ENCODE results near the gene REPIN1. TPM values are rescaled to one million over a fixed set of nuclear protein-coding genes. Genes with fewer than 3 reads are reported as not detected.

REPIN1 gene
- total RNA-seq, 1 experiment from 2014 or later = 124 TPM

DNA sequence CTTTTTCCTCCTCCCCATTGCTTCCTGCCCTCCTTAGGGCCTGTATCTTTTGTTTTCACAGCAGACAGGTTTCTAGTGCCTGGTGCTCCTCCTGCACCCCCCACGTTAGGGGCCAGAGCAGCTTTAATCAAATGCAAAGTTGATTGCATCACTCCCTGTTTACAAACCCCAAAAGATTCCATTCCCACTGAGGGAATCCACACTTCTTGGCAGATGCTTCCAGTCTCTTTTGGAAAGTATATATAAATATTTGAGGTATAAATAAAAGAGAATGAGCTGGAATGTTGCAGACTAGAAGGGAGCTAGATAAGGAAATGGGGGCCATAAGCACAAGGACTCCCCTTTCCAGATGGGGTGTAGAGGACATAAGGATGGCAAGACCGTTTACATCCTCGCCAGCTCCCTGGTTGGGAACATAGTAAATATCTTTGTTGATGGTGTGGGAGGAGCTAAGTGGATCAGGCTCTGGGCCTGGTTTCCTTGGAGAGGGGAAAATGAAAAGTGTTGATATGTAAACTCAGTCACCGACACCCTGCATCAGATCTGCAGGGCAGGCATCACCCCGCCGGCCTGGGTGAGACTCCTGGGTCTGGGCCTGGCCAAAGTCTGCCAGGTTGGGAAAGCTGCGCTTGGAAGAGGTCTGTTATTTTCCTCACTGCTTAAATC lies 33.4 kb upstream of the REPIN1 start:
- no peak overlapping the region for H3K27ac ChIP-seq (ENCODE audit: low read length)
- DNase-seq (no peak), ATAC-seq (no peak)
- H3K4me3 ChIP-seq (ENCODE audit: low read length) = no peak overlapping the region
- CTCF ChIA-PET = no interaction called here
- H3K4me1 ChIP-seq (ENCODE audit: insufficient read depth, low read length) = no peaks in the 10 kb centered on the region
- no peaks in the 10 kb centered on the region for H3K27me3 ChIP-seq (ENCODE audit: low read length)
- H3F3A ChIP-seq (ENCODE audit: low read length, unreplicated experiment) = no peaks in the 10 kb centered on the region
- no peaks in the 10 kb centered on the region for H4K20me1 ChIP-seq (ENCODE audit: low read length)
- no peaks in the 10 kb centered on the region for H3K36me3 ChIP-seq (ENCODE audit: low read depth, low read length)
- H3K9ac ChIP-seq (ENCODE audit: low read length) = no peak overlapping the region
- H3K79me2 ChIP-seq (ENCODE audit: low read length) = no peaks in the 10 kb centered on the region
- intact Hi-C loops (cut with micrococcal nuclease) = no loop called here
- H3K9me3 ChIP-seq (ENCODE audit: low read length) = no peaks in the 10 kb centered on the region
- TF ChIP-seq, protein P1, sequence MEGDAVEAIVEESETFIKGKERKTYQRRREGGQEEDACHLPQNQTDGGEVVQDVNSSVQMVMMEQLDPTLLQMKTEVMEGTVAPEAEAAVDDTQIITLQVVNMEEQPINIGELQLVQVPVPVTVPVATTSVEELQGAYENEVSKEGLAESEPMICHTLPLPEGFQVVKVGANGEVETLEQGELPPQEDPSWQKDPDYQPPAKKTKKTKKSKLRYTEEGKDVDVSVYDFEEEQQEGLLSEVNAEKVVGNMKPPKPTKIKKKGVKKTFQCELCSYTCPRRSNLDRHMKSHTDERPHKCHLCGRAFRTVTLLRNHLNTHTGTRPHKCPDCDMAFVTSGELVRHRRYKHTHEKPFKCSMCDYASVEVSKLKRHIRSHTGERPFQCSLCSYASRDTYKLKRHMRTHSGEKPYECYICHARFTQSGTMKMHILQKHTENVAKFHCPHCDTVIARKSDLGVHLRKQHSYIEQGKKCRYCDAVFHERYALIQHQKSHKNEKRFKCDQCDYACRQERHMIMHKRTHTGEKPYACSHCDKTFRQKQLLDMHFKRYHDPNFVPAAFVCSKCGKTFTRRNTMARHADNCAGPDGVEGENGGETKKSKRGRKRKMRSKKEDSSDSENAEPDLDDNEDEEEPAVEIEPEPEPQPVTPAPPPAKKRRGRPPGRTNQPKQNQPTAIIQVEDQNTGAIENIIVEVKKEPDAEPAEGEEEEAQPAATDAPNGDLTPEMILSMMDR (conservative IDR thresholded peaks at IDR 0.05; ENCODE audit: low read depth, low read length) = no peak
- no peak for TF ChIP-seq EZH2phosphoT487 (IDR thresholded peaks at IDR 0.05; ENCODE audit: borderline replicate concordance, low read length)
- no peak for TF ChIP-seq EZH2 (IDR thresholded peaks at IDR 0.05; ENCODE audit: low read length, unreplicated experiment)
- no peak overlapping the region for H2AFZ ChIP-seq (ENCODE audit: low read length)
- H3K9me2 ChIP-seq (replicated peaks; ENCODE audit: low read length) = no peaks in the 10 kb centered on the region
- BruUV-seq (replicated peaks) = no TSS peak
- POLR2A ChIA-PET (ENCODE audit: unreplicated experiment) = no interaction called here
- H3K4me2 ChIP-seq (ENCODE audit: low read length) = no peak overlapping the region

DNA sequence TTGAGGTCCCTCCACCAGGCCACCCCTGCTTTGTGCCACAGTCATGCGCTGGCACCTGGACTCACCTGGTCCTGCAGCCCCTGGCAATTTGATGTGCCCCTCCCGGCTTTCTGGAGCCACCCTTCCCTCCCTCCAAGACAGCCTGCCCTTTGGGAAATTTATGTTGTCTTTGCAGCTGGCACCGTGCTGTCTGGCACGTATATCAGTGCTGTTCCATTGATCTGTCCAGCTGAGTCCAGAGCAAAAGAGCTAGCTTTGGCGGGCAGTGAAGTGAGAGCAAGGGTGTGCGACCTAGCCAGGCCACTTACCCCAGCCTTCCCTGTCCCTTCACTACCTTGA lies 32.9 kb upstream of the REPIN1 start:
- CTCF ChIA-PET = no interaction called here
- Histone ChIP-seq H3K4me2 (ENCODE audit: low read length) (no peak overlapping the region), H3F3A (ENCODE audit: low read length, unreplicated experiment) (no peaks in the 10 kb centered on the region), H3K4me3 (ENCODE audit: low read length) (no peak overlapping the region), H3K27me3 (ENCODE audit: low read length) (no peaks in the 10 kb centered on the region), H3K79me2 (ENCODE audit: low read length) (no peaks in the 10 kb centered on the region), H3K4me1 (ENCODE audit: insufficient read depth, low read length) (no peaks in the 10 kb centered on the region), H3K36me3 (ENCODE audit: low read depth, low read length) (no peaks in the 10 kb centered on the region), H3K9ac (ENCODE audit: low read length) (no peak overlapping the region), H3K9me3 (ENCODE audit: low read length) (no peaks in the 10 kb centered on the region), H2AFZ (ENCODE audit: low read length) (no peak overlapping the region), H3K9me2 (replicated peaks; ENCODE audit: low read length) (no peaks in the 10 kb centered on the region), H4K20me1 (ENCODE audit: low read length) (no peaks in the 10 kb centered on the region), H3K27ac (ENCODE audit: low read length) (no peak overlapping the region)
- DNase-seq = no peak
- no TSS peak for BruUV-seq (replicated peaks)
- intact Hi-C loops (cut with micrococcal nuclease) = no loop called here
- ATAC-seq = no peak
- TF ChIP-seq EZH2phosphoT487 (IDR thresholded peaks at IDR 0.05; ENCODE audit: borderline replicate concordance, low read length) = no peak
- no peak for TF ChIP-seq EZH2 (IDR thresholded peaks at IDR 0.05; ENCODE audit: low read length, unreplicated experiment)
- TF ChIP-seq, protein P1 (conservative IDR thresholded peaks at IDR 0.05; ENCODE audit: low read depth, low read length) = no peak
- POLR2A ChIA-PET (ENCODE audit: unreplicated experiment) = interaction anchor here (0.7 kb wide), 1 partner anchor 352 kb away, joined by 5 read pairs; no protein-coding TSS in a partner anchor

DNA sequence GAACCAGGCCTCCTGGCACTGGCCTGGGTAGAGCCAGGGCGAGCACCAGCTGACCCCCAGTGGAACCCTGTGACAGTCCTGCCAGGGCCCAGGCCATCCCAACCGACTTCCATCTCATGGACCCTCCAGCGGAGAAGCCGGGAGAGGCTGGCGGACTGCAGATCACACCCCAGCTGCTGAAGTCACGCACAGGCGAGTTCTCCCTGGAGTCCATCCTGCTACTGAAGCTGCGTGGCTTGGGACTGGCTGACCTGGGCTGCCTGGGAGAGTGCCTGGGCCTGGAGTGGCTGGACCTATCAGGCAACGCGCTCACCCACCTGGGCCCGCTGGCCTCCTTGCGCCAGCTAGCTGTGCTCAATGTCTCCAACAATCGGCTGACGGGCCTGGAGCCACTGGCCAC lies 31.9 kb upstream of the REPIN1 start:
- POLR2A ChIA-PET (ENCODE audit: unreplicated experiment) = no interaction called here
- Histone ChIP-seq H2AFZ (ENCODE audit: low read length) (no peak overlapping the region), H3K9me3 (ENCODE audit: low read length) (no peaks in the 10 kb centered on the region), H3K4me1 (ENCODE audit: insufficient read depth, low read length) (no peaks in the 10 kb centered on the region), H3K27ac (ENCODE audit: low read length) (no peak overlapping the region), H3K9me2 (replicated peaks; ENCODE audit: low read length) (no peaks in the 10 kb centered on the region), H3K9ac (ENCODE audit: low read length) (no peak overlapping the region), H3K4me2 (ENCODE audit: low read length) (no peak overlapping the region), H4K20me1 (ENCODE audit: low read length) (no peaks in the 10 kb centered on the region), H3K27me3 (ENCODE audit: low read length) (no peaks in the 10 kb centered on the region), H3K4me3 (ENCODE audit: low read length) (no peak overlapping the region), H3K36me3 (ENCODE audit: low read depth, low read length) (no peaks in the 10 kb centered on the region), H3F3A (ENCODE audit: low read length, unreplicated experiment) (no peaks in the 10 kb centered on the region), H3K79me2 (ENCODE audit: low read length) (no peaks in the 10 kb centered on the region)
- intact Hi-C loops (cut with micrococcal nuclease) = no loop called here
- TF ChIP-seq EZH2phosphoT487 (IDR thresholded peaks at IDR 0.05; ENCODE audit: borderline replicate concordance, low read length) (no peak), EZH2 (IDR thresholded peaks at IDR 0.05; ENCODE audit: low read length, unreplicated experiment) (no peak)
- TF ChIP-seq, protein P1 (conservative IDR thresholded peaks at IDR 0.05; ENCODE audit: low read depth, low read length) = no peak
- ATAC-seq (no peak), DNase-seq (no peak)
- CTCF ChIA-PET = no interaction called here
- no TSS peak for BruUV-seq (replicated peaks)
